Measurements from ENCODE around the gene PIK3CA.

DNA sequence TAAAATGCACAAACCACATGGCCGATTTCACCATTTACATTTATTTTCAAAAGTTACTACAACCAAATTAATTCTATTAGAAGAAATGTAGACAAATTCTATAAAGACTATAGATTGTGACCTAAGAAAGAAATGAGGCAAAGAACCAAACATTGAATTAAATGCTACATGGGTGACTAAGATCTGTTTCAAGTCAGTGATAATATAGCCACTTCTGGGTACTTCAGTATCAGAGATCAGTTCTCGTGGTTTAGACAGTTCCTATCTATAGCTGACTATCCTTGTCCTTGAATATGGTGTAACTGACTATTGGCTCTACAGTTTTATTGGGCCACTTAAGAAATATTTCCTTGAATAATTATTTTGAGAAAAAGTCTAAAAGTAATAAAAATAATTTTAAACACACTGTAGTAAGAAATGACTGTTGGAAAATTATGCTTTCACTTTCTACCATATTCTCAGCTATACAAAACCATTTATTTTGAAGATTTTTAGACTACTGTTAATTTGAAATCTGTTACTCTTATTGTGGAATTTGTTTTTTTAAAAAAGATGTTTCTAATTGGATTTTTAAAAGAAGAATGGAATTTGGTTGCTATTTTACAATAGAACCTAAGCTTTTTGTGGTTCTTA, 88.6 kb downstream of the PIK3CA start:
- TF ChIP-seq, protein P1, sequence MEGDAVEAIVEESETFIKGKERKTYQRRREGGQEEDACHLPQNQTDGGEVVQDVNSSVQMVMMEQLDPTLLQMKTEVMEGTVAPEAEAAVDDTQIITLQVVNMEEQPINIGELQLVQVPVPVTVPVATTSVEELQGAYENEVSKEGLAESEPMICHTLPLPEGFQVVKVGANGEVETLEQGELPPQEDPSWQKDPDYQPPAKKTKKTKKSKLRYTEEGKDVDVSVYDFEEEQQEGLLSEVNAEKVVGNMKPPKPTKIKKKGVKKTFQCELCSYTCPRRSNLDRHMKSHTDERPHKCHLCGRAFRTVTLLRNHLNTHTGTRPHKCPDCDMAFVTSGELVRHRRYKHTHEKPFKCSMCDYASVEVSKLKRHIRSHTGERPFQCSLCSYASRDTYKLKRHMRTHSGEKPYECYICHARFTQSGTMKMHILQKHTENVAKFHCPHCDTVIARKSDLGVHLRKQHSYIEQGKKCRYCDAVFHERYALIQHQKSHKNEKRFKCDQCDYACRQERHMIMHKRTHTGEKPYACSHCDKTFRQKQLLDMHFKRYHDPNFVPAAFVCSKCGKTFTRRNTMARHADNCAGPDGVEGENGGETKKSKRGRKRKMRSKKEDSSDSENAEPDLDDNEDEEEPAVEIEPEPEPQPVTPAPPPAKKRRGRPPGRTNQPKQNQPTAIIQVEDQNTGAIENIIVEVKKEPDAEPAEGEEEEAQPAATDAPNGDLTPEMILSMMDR (IDR thresholded peaks at IDR 0.05 in 2 of 3, conservative IDR thresholded peaks at IDR 0.05 in 1 of 3; ENCODE audit: control insufficient read depth in 2 of 3, extremely low read depth in 1 of 3, insufficient read depth in 1 of 3, low read depth in 3 of 3, low read length in 3 of 3), result no peak
- TF ChIP-seq SIX5 (IDR thresholded peaks at IDR 0.05; ENCODE audit: low read depth, low read length, severe bottlenecking) (no peak), PAX5 (IDR thresholded peaks at IDR 0.05; ENCODE audit: borderline replicate concordance, low read depth, low read length) (no peak), FOS (IDR thresholded peaks at IDR 0.05; ENCODE audit: borderline replicate concordance, extremely low read depth, insufficient read length) (no peak), HDGF (IDR thresholded peaks at IDR 0.05) (no peak), EZH2 (IDR thresholded peaks at IDR 0.05; ENCODE audit: borderline replicate concordance, control insufficient read depth, low read depth, low read length) (no peak), ZNF274 (IDR thresholded peaks at IDR 0.05; ENCODE audit: insufficient read depth, insufficient read length) (no peak), TAF1 (IDR thresholded peaks at IDR 0.05; ENCODE audit: borderline replicate concordance, low read depth, low read length) (no peak), YY1 (IDR thresholded peaks at IDR 0.05; ENCODE audit: low read depth, low read length) (no peak), MXI1 (IDR thresholded peaks at IDR 0.05; ENCODE audit: low read depth, low read length) (no peak), BMI1 (IDR thresholded peaks at IDR 0.05; ENCODE audit: borderline replicate concordance) (no peak)
- TF ChIP-seq, protein P2, sequence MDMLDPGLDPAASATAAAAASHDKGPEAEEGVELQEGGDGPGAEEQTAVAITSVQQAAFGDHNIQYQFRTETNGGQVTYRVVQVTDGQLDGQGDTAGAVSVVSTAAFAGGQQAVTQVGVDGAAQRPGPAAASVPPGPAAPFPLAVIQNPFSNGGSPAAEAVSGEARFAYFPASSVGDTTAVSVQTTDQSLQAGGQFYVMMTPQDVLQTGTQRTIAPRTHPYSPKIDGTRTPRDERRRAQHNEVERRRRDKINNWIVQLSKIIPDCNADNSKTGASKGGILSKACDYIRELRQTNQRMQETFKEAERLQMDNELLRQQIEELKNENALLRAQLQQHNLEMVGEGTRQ (IDR thresholded peaks at IDR 0.05; ENCODE audit: borderline replicate concordance, low read depth, low read length), result no peak
- TF ChIP-seq, protein P3, sequence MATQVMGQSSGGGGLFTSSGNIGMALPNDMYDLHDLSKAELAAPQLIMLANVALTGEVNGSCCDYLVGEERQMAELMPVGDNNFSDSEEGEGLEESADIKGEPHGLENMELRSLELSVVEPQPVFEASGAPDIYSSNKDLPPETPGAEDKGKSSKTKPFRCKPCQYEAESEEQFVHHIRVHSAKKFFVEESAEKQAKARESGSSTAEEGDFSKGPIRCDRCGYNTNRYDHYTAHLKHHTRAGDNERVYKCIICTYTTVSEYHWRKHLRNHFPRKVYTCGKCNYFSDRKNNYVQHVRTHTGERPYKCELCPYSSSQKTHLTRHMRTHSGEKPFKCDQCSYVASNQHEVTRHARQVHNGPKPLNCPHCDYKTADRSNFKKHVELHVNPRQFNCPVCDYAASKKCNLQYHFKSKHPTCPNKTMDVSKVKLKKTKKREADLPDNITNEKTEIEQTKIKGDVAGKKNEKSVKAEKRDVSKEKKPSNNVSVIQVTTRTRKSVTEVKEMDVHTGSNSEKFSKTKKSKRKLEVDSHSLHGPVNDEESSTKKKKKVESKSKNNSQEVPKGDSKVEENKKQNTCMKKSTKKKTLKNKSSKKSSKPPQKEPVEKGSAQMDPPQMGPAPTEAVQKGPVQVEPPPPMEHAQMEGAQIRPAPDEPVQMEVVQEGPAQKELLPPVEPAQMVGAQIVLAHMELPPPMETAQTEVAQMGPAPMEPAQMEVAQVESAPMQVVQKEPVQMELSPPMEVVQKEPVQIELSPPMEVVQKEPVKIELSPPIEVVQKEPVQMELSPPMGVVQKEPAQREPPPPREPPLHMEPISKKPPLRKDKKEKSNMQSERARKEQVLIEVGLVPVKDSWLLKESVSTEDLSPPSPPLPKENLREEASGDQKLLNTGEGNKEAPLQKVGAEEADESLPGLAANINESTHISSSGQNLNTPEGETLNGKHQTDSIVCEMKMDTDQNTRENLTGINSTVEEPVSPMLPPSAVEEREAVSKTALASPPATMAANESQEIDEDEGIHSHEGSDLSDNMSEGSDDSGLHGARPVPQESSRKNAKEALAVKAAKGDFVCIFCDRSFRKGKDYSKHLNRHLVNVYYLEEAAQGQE (IDR thresholded peaks at IDR 0.05; ENCODE audit: low read depth, low read length), result no peak
- TF ChIP-seq, protein P4, sequence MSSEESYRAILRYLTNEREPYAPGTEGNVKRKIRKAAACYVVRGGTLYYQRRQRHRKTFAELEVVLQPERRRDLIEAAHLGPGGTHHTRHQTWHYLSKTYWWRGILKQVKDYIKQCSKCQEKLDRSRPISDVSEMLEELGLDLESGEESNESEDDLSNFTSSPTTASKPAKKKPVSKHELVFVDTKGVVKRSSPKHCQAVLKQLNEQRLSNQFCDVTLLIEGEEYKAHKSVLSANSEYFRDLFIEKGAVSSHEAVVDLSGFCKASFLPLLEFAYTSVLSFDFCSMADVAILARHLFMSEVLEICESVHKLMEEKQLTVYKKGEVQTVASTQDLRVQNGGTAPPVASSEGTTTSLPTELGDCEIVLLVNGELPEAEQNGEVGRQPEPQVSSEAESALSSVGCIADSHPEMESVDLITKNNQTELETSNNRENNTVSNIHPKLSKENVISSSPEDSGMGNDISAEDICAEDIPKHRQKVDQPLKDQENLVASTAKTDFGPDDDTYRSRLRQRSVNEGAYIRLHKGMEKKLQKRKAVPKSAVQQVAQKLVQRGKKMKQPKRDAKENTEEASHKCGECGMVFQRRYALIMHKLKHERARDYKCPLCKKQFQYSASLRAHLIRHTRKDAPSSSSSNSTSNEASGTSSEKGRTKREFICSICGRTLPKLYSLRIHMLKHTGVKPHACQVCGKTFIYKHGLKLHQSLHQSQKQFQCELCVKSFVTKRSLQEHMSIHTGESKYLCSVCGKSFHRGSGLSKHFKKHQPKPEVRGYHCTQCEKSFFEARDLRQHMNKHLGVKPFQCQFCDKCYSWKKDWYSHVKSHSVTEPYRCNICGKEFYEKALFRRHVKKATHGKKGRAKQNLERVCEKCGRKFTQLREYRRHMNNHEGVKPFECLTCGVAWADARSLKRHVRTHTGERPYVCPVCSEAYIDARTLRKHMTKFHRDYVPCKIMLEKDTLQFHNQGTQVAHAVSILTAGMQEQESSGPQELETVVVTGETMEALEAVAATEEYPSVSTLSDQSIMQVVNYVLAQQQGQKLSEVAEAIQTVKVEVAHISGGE (CRISPR knock-in tag; IDR thresholded peaks at IDR 0.05), result no peak

Data from GM12878 (cell line).